WTC11 (cell line): ENCODE results near the gene SPEM1. TPM values are rescaled to one million over a fixed set of nuclear protein-coding genes. Genes with fewer than 3 reads are reported as not detected.

Experiments used
- AFF4 ChIP-seq: sonication (generic); formaldehyde crosslinking; IDR thresholded peaks from 2 replicates; pipeline ENCODE4 v1.8.1; 2023; ENCODE audit warnings: mild to moderate bottlenecking, missing genetic modification reagents, borderline replicate concordance
- CBFB ChIP-seq: sonication (generic); formaldehyde crosslinking; IDR thresholded peaks from 2 replicates; pipeline ENCODE4 v1.8.1; 2022; ENCODE audit warnings: mild to moderate bottlenecking, low read depth, missing genetic modification reagents
- ELF4 ChIP-seq: sonication (generic); formaldehyde crosslinking; IDR thresholded peaks from 2 replicates; pipeline ENCODE4 v1.8.1; 2022; ENCODE audit warnings: low read depth, mild to moderate bottlenecking, moderate library complexity, missing genetic modification reagents
- ESRRA ChIP-seq: sonication (generic); formaldehyde crosslinking; IDR thresholded peaks from 2 replicates; pipeline ENCODE4 v1.8.1; 2022; ENCODE audit warnings: mild to moderate bottlenecking, missing genetic modification reagents, borderline replicate concordance
- IRF1 ChIP-seq: sonication (generic); formaldehyde crosslinking; IDR thresholded peaks from 2 replicates; pipeline ENCODE4 v1.8.0; 2023; ENCODE audit warnings: missing genetic modification reagents
- IRF2 ChIP-seq: sonication (generic); formaldehyde crosslinking; IDR thresholded peaks from 2 replicates; pipeline ENCODE4 v1.8.0; 2022; ENCODE audit warnings: low read depth, missing genetic modification reagents, borderline replicate concordance
- KAT7 ChIP-seq: sonication (generic); formaldehyde crosslinking; IDR thresholded peaks from 2 replicates; pipeline ENCODE4 v1.8.1; 2023; ENCODE audit warnings: missing genetic modification reagents, mild to moderate bottlenecking, borderline replicate concordance
- NFE2L1 ChIP-seq: sonication (generic); formaldehyde crosslinking; IDR thresholded peaks from 2 replicates; pipeline ENCODE4 v1.8.1; 2023; ENCODE audit warnings: missing genetic modification reagents
- NR1H2 ChIP-seq: sonication (generic); formaldehyde crosslinking; IDR thresholded peaks from 2 replicates; pipeline ENCODE4 v1.9.0; 2021; ENCODE audit warnings: mild to moderate bottlenecking, moderate library complexity, missing genetic modification reagents
- RORB ChIP-seq: fragments of 250-450 bp; sonication (Bioruptor Pico); IDR thresholded peaks from 2 replicates; pipeline ENCODE4 v1.9.0; 2021; ENCODE audit warnings: mild to moderate bottlenecking
- SMAD4 ChIP-seq: sonication (generic); formaldehyde crosslinking; IDR thresholded peaks from 2 replicates; pipeline ENCODE4 v1.8.0; 2022; ENCODE audit warnings: mild to moderate bottlenecking, missing genetic modification reagents
- SOX15 ChIP-seq: fragments of 250-450 bp; sonication (Bioruptor Pico); IDR thresholded peaks from 2 replicates; pipeline ENCODE4 v1.9.0; 2021; ENCODE audit warnings: mild to moderate bottlenecking
- SP1 ChIP-seq: sonication (generic); formaldehyde crosslinking; conservative IDR thresholded peaks from 2 replicates; pipeline ENCODE4 v1.8.1; 2022; ENCODE audit warnings: missing genetic modification reagents
- ZNF121 ChIP-seq: sonication (generic); formaldehyde crosslinking; IDR thresholded peaks from 2 replicates; pipeline ENCODE4 v1.8.0; 2023; ENCODE audit warnings: missing genetic modification reagents
- ZNF232 ChIP-seq: sonication (generic); formaldehyde crosslinking; IDR thresholded peaks from 2 replicates; pipeline ENCODE4 v1.8.0; 2022; ENCODE audit warnings: mild to moderate bottlenecking, missing genetic modification reagents
- ZNF396 ChIP-seq: fragments of 250-450 bp; sonication (Bioruptor Pico); IDR thresholded peaks from 2 replicates; pipeline ENCODE4 v1.8.0; 2021; ENCODE audit warnings: mild to moderate bottlenecking, moderate library complexity, borderline replicate concordance
- total RNA-seq: library from RNA; stranded (reverse); gene quantifications from 3 replicates; pipeline ENCODE4 v1.2.3, GENCODE V29; 2021
- TF ChIP-seq, protein P1 (sequence below): sonication (generic); formaldehyde crosslinking; IDR thresholded peaks from 2 replicates; pipeline ENCODE4 v1.8.0; 2022; ENCODE audit warnings: missing genetic modification reagents
- TF ChIP-seq, protein P2 (sequence below): sonication (generic); formaldehyde crosslinking; IDR thresholded peaks from 2 replicates; pipeline ENCODE4 v1.8.0; 2022; ENCODE audit warnings: mild to moderate bottlenecking, missing genetic modification reagents
- TF ChIP-seq, protein P3 (sequence below): sonication (generic); formaldehyde crosslinking; IDR thresholded peaks from 2 replicates; pipeline ENCODE4 v1.8.0; 2023; ENCODE audit warnings: mild to moderate bottlenecking, missing genetic modification reagents

SPEM1 gene
- total RNA-seq, 1 experiment from 2014 or later: 0.35 TPM

DNA sequence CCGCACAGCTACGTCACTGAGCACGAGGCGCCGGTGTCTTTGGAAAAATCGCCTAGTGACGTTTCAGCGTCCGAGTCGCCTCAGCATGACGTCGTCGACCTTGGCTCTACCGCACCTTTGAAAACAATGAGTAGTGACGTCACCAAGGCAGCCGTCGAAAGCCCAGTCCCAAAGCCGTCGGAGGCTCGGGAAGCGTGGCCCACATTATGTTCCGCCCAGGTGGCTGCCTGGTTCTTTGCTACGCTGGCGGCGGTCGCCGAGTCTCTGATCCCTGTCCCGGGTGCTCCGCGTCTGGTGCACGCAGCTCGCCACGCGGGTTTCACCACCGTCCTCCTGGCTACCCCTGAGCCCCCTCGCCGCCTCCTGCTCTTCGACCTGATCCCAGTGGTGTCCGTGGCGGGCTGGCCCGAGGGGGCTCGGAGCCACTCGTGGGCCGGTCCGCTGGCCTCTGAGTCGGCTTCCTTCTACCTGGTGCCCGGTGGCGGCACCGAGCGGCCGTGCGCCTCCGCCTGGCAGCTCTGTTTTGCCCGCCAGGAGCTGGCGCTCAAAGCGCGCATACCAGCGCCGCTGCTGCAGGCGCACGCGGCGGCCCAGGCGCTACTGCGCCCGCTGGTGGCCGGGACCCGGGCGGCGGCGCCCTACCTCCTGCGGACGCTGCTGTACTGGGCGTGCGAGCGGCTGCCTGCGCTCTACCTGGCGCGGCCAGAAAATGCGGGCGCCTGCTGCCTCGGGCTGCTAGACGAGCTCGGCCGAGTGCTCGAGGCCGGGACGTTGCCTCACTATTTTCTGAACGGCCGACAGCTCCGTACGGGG is 16.6 kb downstream of the SPEM1 start (continued):
- TF ChIP-seq SMAD4 (no peak), CBFB (CRISPR knock-in tag) (peak; percentile 86), ZNF232 (CRISPR knock-in tag) (peak; percentile 95; the same call in 1 of the 2 replicates), AFF4 (CRISPR knock-in tag) (0 out of 2 replicates have a peak, but pooled peaks have one; percentile 30), ESRRA (CRISPR knock-in tag) (no peak), RORB (no peak), IRF1 (0 out of 2 replicates have a peak, but pooled peaks have one; percentile 11), ELF4 (CRISPR knock-in tag) (peak; percentile 86; the same call in 1 of the 2 replicates), KAT7 (CRISPR knock-in tag) (no peak), ZNF121 (no peak), SOX15 (CRISPR knock-in tag) (no peak), NFE2L1 (CRISPR knock-in tag) (0 out of 2 replicates have a peak, but pooled peaks have one; percentile 74), ZNF396 (CRISPR knock-in tag) (no peak), NR1H2 (no peak), SP1 (CRISPR knock-in tag) (peak; percentile 79), IRF2 (no peak)
- TF ChIP-seq, protein P1, sequence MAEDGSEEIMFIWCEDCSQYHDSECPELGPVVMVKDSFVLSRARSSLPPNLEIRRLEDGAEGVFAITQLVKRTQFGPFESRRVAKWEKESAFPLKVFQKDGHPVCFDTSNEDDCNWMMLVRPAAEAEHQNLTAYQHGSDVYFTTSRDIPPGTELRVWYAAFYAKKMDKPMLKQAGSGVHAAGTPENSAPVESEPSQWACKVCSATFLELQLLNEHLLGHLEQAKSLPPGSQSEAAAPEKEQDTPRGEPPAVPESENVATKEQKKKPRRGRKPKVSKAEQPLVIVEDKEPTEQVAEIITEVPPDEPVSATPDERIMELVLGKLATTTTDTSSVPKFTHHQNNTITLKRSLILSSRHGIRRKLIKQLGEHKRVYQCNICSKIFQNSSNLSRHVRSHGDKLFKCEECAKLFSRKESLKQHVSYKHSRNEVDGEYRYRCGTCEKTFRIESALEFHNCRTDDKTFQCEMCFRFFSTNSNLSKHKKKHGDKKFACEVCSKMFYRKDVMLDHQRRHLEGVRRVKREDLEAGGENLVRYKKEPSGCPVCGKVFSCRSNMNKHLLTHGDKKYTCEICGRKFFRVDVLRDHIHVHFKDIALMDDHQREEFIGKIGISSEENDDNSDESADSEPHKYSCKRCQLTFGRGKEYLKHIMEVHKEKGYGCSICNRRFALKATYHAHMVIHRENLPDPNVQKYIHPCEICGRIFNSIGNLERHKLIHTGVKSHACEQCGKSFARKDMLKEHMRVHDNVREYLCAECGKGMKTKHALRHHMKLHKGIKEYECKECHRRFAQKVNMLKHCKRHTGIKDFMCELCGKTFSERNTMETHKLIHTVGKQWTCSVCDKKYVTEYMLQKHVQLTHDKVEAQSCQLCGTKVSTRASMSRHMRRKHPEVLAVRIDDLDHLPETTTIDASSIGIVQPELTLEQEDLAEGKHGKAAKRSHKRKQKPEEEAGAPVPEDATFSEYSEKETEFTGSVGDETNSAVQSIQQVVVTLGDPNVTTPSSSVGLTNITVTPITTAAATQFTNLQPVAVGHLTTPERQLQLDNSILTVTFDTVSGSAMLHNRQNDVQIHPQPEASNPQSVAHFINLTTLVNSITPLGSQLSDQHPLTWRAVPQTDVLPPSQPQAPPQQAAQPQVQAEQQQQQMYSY: no peak
- TF ChIP-seq, protein P2, sequence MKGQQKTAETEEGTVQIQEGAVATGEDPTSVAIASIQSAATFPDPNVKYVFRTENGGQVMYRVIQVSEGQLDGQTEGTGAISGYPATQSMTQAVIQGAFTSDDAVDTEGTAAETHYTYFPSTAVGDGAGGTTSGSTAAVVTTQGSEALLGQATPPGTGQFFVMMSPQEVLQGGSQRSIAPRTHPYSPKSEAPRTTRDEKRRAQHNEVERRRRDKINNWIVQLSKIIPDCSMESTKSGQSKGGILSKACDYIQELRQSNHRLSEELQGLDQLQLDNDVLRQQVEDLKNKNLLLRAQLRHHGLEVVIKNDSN: peak; percentile 18; the same call in 1 of the 2 replicates
- TF ChIP-seq, protein P3, sequence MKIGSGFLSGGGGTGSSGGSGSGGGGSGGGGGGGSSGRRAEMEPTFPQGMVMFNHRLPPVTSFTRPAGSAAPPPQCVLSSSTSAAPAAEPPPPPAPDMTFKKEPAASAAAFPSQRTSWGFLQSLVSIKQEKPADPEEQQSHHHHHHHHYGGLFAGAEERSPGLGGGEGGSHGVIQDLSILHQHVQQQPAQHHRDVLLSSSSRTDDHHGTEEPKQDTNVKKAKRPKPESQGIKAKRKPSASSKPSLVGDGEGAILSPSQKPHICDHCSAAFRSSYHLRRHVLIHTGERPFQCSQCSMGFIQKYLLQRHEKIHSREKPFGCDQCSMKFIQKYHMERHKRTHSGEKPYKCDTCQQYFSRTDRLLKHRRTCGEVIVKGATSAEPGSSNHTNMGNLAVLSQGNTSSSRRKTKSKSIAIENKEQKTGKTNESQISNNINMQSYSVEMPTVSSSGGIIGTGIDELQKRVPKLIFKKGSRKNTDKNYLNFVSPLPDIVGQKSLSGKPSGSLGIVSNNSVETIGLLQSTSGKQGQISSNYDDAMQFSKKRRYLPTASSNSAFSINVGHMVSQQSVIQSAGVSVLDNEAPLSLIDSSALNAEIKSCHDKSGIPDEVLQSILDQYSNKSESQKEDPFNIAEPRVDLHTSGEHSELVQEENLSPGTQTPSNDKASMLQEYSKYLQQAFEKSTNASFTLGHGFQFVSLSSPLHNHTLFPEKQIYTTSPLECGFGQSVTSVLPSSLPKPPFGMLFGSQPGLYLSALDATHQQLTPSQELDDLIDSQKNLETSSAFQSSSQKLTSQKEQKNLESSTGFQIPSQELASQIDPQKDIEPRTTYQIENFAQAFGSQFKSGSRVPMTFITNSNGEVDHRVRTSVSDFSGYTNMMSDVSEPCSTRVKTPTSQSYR (CRISPR knock-in tag): no peak
